Activated CD4-positive, alpha-beta T cell treated with anti-CD3 and anti-CD28 coated beads, Interleukin-2, Interleukin-4, amounts not matched to agents 100 ng/mL and 50 ng/mL, durations not matched to agents 16 hours and 8 hours (primary cell): ENCODE results near the gene ZNF354B.

Source experiments
- DNase-seq: peaks from one replicate; pipeline ENCODE4 v3.0.0-alpha.2; 2020; ENCODE audit warnings: low spot score

The ZNF354B gene

DNA sequence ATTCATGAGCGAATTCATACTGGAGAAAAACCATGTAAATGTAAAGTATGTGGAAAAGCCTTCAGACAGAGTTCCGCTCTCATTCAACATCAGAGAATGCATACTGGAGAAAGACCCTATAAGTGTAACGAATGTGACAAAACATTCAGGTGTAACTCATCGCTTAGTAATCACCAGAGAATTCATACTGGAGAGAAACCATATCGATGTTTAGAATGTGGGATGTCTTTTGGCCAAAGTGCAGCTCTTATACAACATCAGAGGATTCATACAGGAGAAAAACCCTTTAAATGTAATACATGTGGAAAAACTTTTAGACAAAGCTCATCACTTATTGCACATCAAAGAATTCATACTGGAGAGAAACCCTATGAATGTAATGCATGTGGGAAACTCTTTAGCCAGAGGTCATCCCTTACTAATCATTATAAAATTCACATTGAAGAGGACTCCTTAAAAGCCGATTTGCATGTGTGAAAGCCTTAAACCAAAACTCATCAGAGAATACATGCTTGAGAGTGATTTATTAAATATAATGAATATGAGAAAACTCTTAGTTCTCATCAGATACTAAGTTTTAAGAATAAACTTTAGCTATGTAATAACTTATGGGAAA lies 24.2 kb downstream of the ZNF354B start:
- no peak for DNase-seq

DNA sequence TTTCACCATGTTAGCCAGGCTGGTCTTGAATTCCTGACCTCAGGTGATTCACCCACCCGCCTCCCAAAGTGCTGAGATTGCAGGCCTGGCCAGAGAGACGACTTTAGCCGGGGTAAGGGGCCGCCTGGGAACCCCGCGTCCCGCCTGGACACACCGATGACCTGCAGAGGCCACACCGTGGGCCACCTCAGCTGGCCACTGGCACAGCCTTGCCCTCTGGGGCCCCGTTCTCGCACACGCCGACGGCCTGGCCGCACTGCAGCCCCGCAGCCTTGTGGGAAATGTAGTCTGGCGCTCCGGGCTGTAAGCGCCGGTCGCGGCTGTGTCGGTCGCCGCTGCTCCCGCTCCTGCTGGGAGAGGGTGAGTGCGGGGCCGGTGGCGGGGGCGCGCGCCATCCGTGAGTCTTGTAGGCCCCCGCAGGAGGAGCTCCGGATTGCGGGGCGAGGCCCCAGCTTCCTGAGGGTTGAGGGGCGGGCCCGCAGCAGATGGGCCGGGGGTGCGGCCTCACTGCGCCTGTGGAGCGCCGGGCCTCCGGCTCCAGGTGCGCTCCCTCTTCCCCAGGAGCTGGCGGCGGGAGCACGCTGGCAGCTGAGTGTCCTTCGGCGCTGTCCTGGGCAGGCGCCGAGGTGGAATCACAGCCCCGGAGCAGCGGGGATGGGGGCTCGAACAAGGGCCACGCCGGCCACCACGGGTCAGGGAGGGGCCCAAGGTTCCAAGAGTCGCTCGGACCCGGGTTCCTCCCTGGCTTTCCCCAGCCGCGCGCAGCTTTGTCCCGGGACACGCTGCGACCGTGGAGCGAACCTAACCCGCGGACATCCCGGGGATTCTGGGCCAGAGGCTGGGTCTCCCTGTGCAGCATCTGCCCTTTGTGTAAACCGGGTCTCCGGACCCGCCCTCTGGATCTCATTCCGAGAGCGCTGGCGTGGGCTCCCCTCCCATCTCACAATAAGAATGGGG lies 36.1 kb downstream of the ZNF354B start, which contains the start of gene ZFP2:
Gene ZFP2, plus strand, starts transcription at position 299 of the 957 bp plus-strand sequence. CDS start 35,401 bp downstream, outside the sequence.
- DNase-seq: no peak

DNA sequence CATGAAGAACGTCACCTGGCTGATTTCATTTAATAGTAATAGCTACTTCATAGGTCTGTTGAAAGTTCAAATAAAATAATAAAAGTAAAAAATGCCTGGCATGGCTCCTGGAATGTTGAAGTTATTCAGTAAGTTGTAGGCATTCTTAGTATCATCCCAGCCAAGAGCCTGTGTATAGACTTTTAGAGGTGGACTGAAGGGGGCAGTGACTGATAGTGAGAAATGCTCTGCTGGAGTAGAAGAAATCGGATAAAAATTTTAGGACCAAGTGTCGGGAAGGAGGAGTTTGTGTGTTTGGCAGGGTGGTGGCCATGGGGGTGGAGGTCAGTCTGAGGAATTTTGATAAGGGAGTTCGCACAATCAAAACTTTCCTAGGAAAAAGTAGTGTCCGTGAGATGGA lies 39.5 kb downstream of the ZNF354B start:
- DNase-seq: no peak

DNA sequence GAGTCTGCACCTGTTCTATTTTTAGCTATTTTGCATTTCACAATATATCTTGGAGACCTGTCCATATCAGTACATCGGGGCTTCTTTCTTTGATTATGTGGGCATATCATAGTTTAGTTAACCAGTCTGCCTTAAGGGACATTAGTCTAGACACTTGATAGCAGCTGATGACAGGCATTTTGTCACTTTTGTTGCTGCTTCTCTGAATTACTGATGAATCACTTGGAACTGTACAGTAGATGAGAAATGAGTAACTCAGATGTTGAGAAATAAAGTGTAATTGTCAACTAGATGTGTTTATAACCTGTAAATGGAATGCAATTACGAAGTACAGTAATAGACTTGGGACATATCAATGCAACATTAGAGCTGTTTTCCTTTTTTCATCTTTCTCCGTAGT lies 43.1 kb downstream of the ZNF354B start:
- DNase-seq: no peak

DNA sequence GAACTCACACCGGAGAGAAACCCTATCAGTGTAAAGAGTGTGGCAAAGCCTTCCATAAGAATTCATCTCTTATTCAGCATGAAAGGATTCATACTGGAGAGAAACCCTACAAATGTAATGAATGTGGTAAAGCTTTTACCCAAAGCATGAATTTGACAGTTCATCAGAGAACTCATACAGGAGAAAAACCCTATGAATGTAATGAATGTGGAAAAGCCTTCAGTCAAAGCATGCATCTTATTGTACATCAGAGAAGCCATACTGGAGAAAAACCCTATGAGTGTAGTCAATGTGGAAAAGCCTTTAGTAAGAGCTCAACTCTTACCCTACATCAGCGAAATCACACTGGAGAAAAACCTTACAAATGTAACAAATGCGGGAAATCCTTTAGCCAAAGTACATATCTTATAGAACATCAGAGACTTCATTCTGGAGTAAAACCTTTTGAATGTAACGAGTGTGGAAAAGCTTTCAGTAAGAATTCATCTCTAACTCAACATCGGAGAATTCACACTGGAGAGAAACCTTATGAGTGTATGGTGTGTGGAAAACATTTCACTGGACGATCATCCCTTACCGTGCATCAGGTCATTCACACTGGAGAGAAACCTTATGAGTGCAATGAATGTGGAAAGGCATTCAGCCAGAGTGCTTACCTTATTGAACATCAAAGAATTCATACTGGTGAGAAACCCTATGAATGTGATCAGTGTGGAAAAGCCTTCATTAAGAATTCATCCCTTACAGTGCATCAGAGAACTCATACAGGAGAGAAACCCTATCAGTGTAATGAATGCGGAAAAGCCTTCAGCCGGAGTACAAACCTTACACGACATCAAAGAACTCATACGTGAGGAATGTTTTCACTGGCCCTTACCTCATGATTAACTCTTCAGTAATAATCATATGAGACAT lies 72.3 kb downstream of the ZNF354B start:
- no peak for DNase-seq
